Activated naive CD8-positive, alpha-beta T cell treated with anti-CD3 and anti-CD28 coated beads, Interleukin-2, amount 10 ng/mL, durations not matched to agents 7 days and 5 days (primary cell): ENCODE data around the gene PGBD5. TPM values are rescaled to one million over a fixed set of nuclear protein-coding genes. Genes with fewer than 3 reads are reported as not detected.
A peak's percentile ranks its signal among the peaks of the same experiment; 100 is the strongest.

Source experiments
- ATAC-seq: fragments of 150-1000 bp; cut with Tn5 transposase; one replicate; pipeline ENCODE4 v1.10.0; 2021; ENCODE audit warnings: low read depth, moderate library complexity
- POLR2A ChIA-PET: fragments of 350-600 bp; sonication (Branson Sonifier 250); formaldehyde crosslinking; loops from one replicate; lab custom pipeline; 2021; ENCODE audit warnings: antibody characterized with exemption; lab: Charles Lee
- DNase-seq: peaks from one replicate; pipeline ENCODE4 v3.0.0; 2021
- H3K27ac Mint-ChIP-seq: one replicate; pipeline ENCODE4 v1.8.0; 2022; ENCODE audit warnings: mild to moderate bottlenecking, mixed read lengths
- H3K27me3 Mint-ChIP-seq: one replicate; pipeline ENCODE4 v1.8.0; 2022; ENCODE audit warnings: mild to moderate bottlenecking, moderate library complexity, mixed read lengths
- H3K36me3 Mint-ChIP-seq: one replicate; pipeline ENCODE4 v1.8.0; 2021; ENCODE audit warnings: mild to moderate bottlenecking, mixed read lengths
- H3K4me1 Mint-ChIP-seq: one replicate; pipeline ENCODE4 v1.8.0; 2021; ENCODE audit warnings: mixed read lengths
- H3K4me3 Mint-ChIP-seq: one replicate; pipeline ENCODE4 v1.8.0; 2022; ENCODE audit warnings: mild to moderate bottlenecking, moderate library complexity, mixed read lengths
- H3K9me3 Mint-ChIP-seq: one replicate; pipeline ENCODE4 v1.8.0; 2021; ENCODE audit warnings: mixed read lengths
- total RNA-seq, 2 experiments: library from RNA; stranded (reverse); gene quantifications; one replicate each; pipeline ENCODE4 v1.2.3, GENCODE V29; 2021

PGBD5 gene
- total RNA-seq, 2 experiments from 2014 or later, result not detected

GRCh38 chr1:230280906-230281413, 145.2 kb downstream of the PGBD5 start:
- no peaks in the 10 kb centered on the region for H3K9me3 Mint-ChIP-seq
- peaks cover 30% of the 10 kb centered on the region for H3K4me1 Mint-ChIP-seq
- POLR2A ChIA-PET, result interaction anchor here (0.6 kb wide), 1 partner anchor 97 kb away, joined by 4 read pairs; no protein-coding TSS in a partner anchor
- peaks cover 5% of the 10 kb centered on the region for H3K36me3 Mint-ChIP-seq
- H3K27ac Mint-ChIP-seq, result peak overlapping the region; percentile 58
- H3K4me3 Mint-ChIP-seq, result no peak overlapping the region
- no peak for ATAC-seq
- peak; percentile 27 for DNase-seq
- no peaks in the 10 kb centered on the region for H3K27me3 Mint-ChIP-seq

GRCh38 chr1:230280054-230280795, 145.9 kb downstream of the PGBD5 start:
- Mint-ChIP-seq H3K4me3 (no peak overlapping the region), H3K4me1 (peaks cover 30% of the 10 kb centered on the region), H3K27ac (no peak overlapping the region), H3K36me3 (peaks cover 5% of the 10 kb centered on the region), H3K9me3 (no peaks in the 10 kb centered on the region), H3K27me3 (no peaks in the 10 kb centered on the region)
- POLR2A ChIA-PET, result interaction anchor here (0.6 kb wide), 1 partner anchor 97 kb away, joined by 4 read pairs; no protein-coding TSS in a partner anchor
- ATAC-seq (no peak), DNase-seq (no peak)

- Mint-ChIP-seq H3K4me3 (no peak overlapping the region), H3K27ac (peak overlapping the region; percentile 30)
These were observed 146.6 kb downstream of the PGBD5 start for GRCh38 chr1:230279583-230279945.

GRCh38 chr1:230278871-230279582, 147.1 kb downstream of the PGBD5 start:
- DNase-seq (peak; percentile 24), ATAC-seq (no peak)
- Mint-ChIP-seq H3K9me3 (no peaks in the 10 kb centered on the region), H3K27ac (peak overlapping the region; percentile 71), H3K4me1 (peaks cover 33% of the 10 kb centered on the region), H3K36me3 (peaks cover 5% of the 10 kb centered on the region), H3K4me3 (no peak overlapping the region), H3K27me3 (no peaks in the 10 kb centered on the region)
- POLR2A ChIA-PET, result interaction anchor here (0.8 kb wide), 1 partner anchor 120 kb away, joined by 3 read pairs; no protein-coding TSS in a partner anchor

More at GRCh38 chr1:230279583-230279945, 146.6 kb downstream of the PGBD5 start:
- Mint-ChIP-seq H3K9me3 (no peaks in the 10 kb centered on the region), H3K36me3 (peaks cover 5% of the 10 kb centered on the region), H3K27me3 (no peaks in the 10 kb centered on the region), H3K4me1 (peaks cover 30% of the 10 kb centered on the region)
- DNase-seq, result peak; percentile 19
- POLR2A ChIA-PET, result no interaction called here
- no peak for ATAC-seq

GRCh38 chr1:230278376-230278775, 147.8 kb downstream of the PGBD5 start:
- Mint-ChIP-seq H3K9me3 (no peaks in the 10 kb centered on the region), H3K27ac (peak overlapping the region; percentile 55), H3K27me3 (no peaks in the 10 kb centered on the region), H3K4me1 (peaks cover 38% of the 10 kb centered on the region), H3K4me3 (no peak overlapping the region), H3K36me3 (peaks cover 5% of the 10 kb centered on the region)
- DNase-seq (peak; percentile 7), ATAC-seq (no peak)
- POLR2A ChIA-PET, result interaction anchor here (0.8 kb wide), 1 partner anchor 120 kb away, joined by 3 read pairs; no protein-coding TSS in a partner anchor

- POLR2A ChIA-PET, result no interaction called here
- H3K4me1 Mint-ChIP-seq, result peaks cover 42% of the 10 kb centered on the region
These were observed 148.7 kb downstream of the PGBD5 start for GRCh38 chr1:230277201-230278025.

GRCh38 chr1:230276401-230276800, 149.7 kb downstream of the PGBD5 start:
- H3K9me3 Mint-ChIP-seq, result no peaks in the 10 kb centered on the region
- ATAC-seq, result no peak
- H3K27ac Mint-ChIP-seq, result no peak overlapping the region
- peaks cover 37% of the 10 kb centered on the region for H3K4me1 Mint-ChIP-seq
- peak; percentile 15 for DNase-seq
- POLR2A ChIA-PET, result no interaction called here
- H3K4me3 Mint-ChIP-seq, result no peak overlapping the region
- H3K36me3 Mint-ChIP-seq, result peaks cover 3% of the 10 kb centered on the region
- no peaks in the 10 kb centered on the region for H3K27me3 Mint-ChIP-seq

More at GRCh38 chr1:230277201-230278025, 148.7 kb downstream of the PGBD5 start:
- ATAC-seq (peak; percentile 25), DNase-seq (peak; percentile 29)
- H3K4me3 Mint-ChIP-seq, result peak overlapping the region; percentile 35
- peaks cover 5% of the 10 kb centered on the region for H3K36me3 Mint-ChIP-seq
- no peaks in the 10 kb centered on the region for H3K9me3 Mint-ChIP-seq
- no peaks in the 10 kb centered on the region for H3K27me3 Mint-ChIP-seq
- peak overlapping the region; percentile 35 for H3K27ac Mint-ChIP-seq

GRCh38 chr1:230274254-230274653, 151.9 kb downstream of the PGBD5 start:
- Mint-ChIP-seq H3K9me3 (no peaks in the 10 kb centered on the region), H3K4me3 (peak overlapping the region; percentile 39), H3K27me3 (no peaks in the 10 kb centered on the region), H3K27ac (peak overlapping the region; percentile 83), H3K4me1 (peaks cover 45% of the 10 kb centered on the region), H3K36me3 (peaks cover 3% of the 10 kb centered on the region)
- POLR2A ChIA-PET, result no interaction called here
- DNase-seq (no peak), ATAC-seq (peak; percentile 50)

GRCh38 chr1:230273141-230273710, 152.9 kb downstream of the PGBD5 start:
- H3K27ac Mint-ChIP-seq, result peak overlapping the region; percentile 65
- DNase-seq (no peak), ATAC-seq (no peak)
- H3K36me3 Mint-ChIP-seq, result peaks cover 3% of the 10 kb centered on the region
- H3K27me3 Mint-ChIP-seq, result no peaks in the 10 kb centered on the region
- POLR2A ChIA-PET, result no interaction called here
- H3K9me3 Mint-ChIP-seq, result no peaks in the 10 kb centered on the region
- peak overlapping the region; percentile 17 for H3K4me3 Mint-ChIP-seq
- peaks cover 39% of the 10 kb centered on the region for H3K4me1 Mint-ChIP-seq

GRCh38 chr1:230272557-230272956, 153.6 kb downstream of the PGBD5 start:
- peaks cover 3% of the 10 kb centered on the region for H3K36me3 Mint-ChIP-seq
- H3K27me3 Mint-ChIP-seq, result no peaks in the 10 kb centered on the region
- H3K27ac Mint-ChIP-seq, result no peak overlapping the region
- H3K9me3 Mint-ChIP-seq, result no peaks in the 10 kb centered on the region
- POLR2A ChIA-PET, result no interaction called here
- DNase-seq (no peak), ATAC-seq (no peak)
- peaks cover 40% of the 10 kb centered on the region for H3K4me1 Mint-ChIP-seq
- no peak overlapping the region for H3K4me3 Mint-ChIP-seq

GRCh38 chr1:230271300-230272035, 154.7 kb downstream of the PGBD5 start:
- DNase-seq (no peak), ATAC-seq (no peak)
- Mint-ChIP-seq H3K36me3 (peaks cover under 1% of the 10 kb centered on the region), H3K9me3 (no peaks in the 10 kb centered on the region), H3K27ac (peak overlapping the region; percentile 86), H3K4me1 (peaks cover 31% of the 10 kb centered on the region), H3K4me3 (peak overlapping the region; percentile 26), H3K27me3 (no peaks in the 10 kb centered on the region)
- POLR2A ChIA-PET, result no interaction called here
